DMS53 (cell line): Measurements from ENCODE around the gene PIM2.

ENCODE experiments used
- DNase-seq: peaks from one replicate; lab custom pipeline; 2025; lab: John Stamatoyannopoulos, UW

Gene PIM2

GRCh38 chrX:48918643-48919340 lies at the start of gene PIM2:
Gene PIM2, minus strand, starts transcription at chrX:48919024. Its CDS starts 190 bp downstream, at chrX:48918834.
- DNase-seq = peak; percentile 98

DNA sequence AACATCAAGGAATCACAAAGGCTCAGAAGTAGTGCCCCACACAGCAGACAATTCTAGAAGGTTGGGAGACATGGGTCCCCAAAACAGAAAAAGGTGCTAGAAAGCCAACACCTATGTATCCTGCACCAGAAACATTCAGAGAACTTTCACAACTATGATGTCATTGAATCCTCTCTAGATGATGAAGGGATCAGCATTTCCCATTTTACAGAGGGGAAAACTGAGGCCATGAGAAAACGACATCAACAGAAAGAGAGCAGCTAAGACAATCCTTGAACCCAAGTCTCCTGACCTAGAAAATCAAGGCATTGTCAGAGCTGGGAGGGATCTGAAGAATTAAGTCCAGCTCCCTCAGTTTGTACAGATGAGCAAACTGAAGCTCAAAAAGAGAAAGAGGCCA lies 49.6 kb upstream of the PIM2 start:
- no peak for DNase-seq

- DNase-seq = no peak
These were observed 48.2 kb upstream of the PIM2 start for GRCh38 chrX:48966796-48967579.

DNA sequence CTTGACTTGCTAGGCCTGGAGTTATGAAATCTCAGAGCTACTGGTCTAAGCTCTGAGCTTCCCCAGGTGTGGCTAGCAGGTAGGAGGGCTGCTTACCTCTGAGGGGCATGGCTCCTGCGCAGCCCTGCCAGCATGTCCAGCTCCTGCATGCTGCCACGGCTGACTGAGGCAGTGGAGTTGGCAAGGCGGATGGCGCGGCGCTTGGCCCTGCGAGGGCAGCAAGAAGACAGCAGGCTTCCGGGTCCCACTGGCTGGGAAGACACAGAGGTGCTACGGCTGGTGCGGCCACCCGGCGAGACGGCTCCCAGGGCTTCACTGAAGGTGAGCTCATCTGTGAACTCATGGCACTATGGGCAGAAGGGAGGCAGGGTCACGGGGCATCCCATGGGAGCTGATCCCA lies 47.1 kb upstream of the PIM2 start:
- no peak for DNase-seq

DNA sequence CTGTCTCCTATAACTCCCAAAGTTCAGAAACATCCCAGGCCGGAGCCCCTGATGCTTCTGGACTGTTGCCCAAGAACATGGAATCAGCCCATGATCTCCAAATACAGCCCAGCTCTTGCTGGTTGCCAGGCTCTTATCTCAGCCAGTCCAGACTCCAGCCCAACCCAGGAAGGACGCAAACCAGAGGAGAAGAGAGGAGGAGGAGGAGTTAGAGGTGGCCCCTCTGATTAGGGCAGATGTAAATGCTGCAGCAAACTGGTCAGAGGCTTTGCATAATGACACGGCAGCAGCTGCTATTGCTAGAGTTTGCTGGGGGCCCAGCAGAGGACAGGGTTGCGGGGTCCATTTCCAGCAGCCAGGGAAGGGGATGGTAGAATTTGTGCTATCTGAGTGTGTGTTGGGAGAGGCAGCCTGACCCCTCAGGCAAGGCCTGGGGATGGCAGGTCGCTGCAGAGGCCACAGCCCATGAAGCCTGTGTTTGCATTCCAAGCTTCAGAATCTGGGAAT lies 42.8 kb upstream of the PIM2 start:
- no peak for DNase-seq

GRCh38 chrX:48960291-48960690 lies 41.5 kb upstream of the PIM2 start:
- DNase-seq = no peak

DNA sequence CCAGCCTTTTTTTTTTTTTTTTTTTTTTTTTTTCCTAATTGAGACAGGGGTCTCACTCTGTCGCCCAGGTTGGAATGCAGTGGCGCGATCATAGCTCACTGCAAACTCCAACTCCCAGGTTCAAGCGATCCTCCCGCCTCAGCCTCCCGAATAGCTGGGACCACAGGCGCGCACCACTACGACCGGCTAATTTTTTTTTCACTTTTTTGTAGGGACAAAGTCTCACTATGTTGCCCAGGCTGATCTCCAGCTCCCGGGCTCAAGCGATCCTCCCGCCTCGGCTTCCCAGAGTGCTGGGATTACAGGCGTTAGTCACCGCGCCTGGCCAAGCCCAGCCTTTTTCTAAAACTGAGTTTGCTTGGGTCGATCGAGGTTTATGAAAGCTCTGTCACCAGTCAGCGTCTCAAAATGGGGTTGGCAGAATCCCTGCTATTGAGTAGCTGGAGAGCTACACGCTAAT lies 39.8 kb upstream of the PIM2 start:
- DNase-seq = peak; percentile 67

GRCh38 chrX:48957827-48958634 lies 39.2 kb upstream of the PIM2 start:
- peak; percentile 98 for DNase-seq

- DNase-seq = peak; percentile 87
These were observed 38.6 kb upstream of the PIM2 start, which contains the start of gene OTUD5 for GRCh38 chrX:48957477-48957826. Gene OTUD5, minus strand, starts transcription at chrX:48957607. Its CDS starts 37 bp downstream, at chrX:48957570.

DNA sequence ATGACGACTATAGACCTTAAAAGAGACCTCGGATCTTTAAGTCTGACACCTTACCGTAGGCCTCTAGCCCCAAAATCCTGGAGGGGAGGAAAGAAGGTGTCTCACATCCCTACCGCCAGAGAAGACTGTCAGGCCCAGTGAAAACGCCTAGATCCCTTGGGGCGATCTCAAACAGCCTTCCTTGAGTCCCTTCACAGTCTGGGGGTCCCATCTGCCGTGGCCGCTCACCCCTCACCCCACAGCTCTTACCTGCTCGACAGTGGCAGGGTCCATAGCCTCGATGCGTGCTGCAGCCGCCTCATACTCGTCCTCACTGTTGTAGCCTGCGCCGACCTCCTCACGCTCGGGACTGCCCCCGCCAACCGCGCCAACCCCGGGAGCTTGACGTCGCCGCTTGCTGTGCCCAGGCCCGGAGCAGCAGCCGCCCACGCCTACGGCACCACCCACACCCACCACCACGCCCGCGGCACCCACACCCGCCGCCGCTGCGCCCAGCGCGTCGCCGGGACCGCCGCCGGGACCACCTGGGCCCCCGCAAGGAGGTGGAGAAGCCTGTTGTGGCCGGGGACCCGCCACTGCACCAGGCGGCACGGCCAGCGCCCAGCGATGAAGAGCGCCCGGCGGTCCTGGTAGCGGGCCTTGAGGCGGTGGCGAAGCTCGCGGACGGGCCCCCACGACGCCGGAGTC lies 38.0 kb upstream of the PIM2 start:
- peak; percentile 55 for DNase-seq

DNA sequence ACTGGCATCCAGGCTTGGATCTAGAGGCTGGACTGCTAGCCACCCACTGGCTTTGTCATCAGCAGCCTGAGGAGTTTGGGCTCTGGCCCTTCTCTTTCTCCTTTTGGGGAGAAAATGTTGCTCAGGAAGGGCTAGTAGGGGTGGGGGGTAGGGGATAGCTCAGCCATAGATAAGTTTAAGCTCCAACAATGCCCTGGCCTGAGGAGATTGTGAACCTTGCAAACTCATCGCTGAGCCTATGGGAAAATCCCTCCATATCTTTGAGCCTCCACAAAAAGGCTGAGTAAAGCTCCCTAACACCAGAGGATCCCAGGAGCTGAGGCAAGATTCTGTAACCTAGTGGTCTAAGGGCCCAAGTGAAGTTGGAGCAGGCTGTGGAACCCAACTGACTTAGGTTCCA lies 29.8 kb upstream of the PIM2 start:
- no peak for DNase-seq

- DNase-seq = peak; percentile 67
These were observed 26.9 kb upstream of the PIM2 start for GRCh38 chrX:48945517-48946348.

GRCh38 chrX:48942895-48943294 lies 24.1 kb upstream of the PIM2 start:
- no peak for DNase-seq

GRCh38 chrX:48940404-48940955 lies 21.7 kb upstream of the PIM2 start:
- no peak for DNase-seq

DNA sequence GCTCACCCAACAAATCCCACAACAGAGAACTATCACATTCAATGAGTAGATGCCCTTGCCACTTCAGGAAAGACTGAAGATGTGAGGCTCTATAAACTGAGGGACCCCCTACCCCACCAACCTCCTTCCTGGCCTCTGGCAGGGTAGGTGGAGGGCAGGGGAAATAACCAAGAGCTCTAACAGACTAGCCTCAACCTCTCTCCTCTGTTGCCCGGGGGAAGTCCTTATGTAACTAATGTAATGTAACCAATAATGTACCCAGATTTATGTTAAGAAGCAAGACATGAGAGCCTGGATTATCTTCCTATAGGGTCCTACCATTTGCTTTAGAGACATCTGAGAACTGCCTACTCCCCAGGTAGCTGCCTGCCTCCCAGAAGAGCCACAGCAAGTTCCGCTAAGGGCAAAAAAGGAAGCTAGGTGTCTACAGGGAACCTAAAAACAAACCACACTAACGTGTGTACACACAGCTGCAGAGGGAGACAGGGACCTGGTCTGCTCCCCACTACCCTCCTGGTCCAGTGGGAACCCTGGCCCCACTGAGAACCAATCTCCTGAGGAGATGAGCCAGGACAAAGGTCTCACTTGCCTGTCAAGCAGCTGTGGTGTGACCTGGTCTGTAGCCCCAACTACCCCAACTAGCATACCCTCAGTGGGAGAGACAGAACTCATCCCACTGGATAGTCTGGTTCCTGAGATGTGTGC lies 20.9 kb upstream of the PIM2 start:
- no peak for DNase-seq

GRCh38 chrX:48938721-48939425 lies 20.0 kb upstream of the PIM2 start:
- no peak for DNase-seq

GRCh38 chrX:48937054-48937907 lies 18.5 kb upstream of the PIM2 start:
- DNase-seq = no peak

- DNase-seq = no peak
These were observed 17.7 kb upstream of the PIM2 start for GRCh38 chrX:48936429-48937053.
